ENCODE results near the gene SPTBN4. TPM values are rescaled to one million over a fixed set of nuclear protein-coding genes. Genes with fewer than 3 reads are reported as not detected.

The SPTBN4 gene
- total RNA-seq, 2 donors from 2014 or later, result 0.29 to 0.74 TPM

DNA sequence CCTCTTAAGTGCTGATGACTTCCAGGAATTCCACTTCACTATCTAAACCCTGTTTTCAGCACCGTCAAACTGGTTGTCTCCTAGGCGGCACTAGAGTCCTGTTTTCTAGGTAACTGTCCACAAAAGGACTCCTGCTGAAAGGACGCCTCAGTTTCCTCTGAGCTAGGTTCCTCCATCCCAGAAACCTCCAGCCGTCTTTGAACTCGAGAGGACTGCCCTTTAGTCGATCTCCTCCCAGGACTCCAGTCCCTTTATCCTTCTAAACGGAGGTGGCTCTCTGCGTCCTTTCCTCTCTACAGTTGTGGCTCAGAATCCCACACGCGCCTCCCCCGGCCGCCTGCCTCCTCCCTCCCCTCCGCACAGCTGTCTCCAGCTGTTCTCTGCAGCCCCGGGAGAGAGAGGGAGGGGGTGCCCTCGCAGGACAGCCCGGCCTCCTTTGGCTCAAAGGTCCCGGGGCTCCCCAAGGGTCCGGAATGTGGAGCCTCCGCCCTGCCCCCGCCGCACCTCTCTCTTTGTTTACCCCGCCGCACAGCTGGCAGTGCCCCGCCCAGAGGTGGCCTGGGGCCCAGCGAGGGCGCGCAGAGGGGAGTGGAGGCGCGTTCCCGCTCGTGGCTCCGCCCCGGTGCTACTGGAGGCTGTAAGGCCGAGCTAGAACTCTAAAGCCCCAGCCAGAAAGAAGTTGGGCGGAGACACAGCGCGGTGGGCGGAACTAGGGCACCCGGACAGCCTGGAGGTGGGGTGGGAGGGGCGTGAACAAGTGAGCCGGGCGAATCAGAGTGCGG lies 136.8 kb downstream of the SPTBN4 start:
- no peaks in the 10 kb centered on the region for H3K9me3 ChIP-seq
- no peaks in the 10 kb centered on the region for H3K36me3 ChIP-seq
- peak; percentile 100 for DNase-seq
- peak overlapping the region; percentile 99 for H3K27ac ChIP-seq
- peak overlapping the region; percentile 33 to 83 for H3K9ac ChIP-seq (ENCODE audit: low read depth in 2 of 2, low read length in 2 of 2)
- TF ChIP-seq, protein P1, sequence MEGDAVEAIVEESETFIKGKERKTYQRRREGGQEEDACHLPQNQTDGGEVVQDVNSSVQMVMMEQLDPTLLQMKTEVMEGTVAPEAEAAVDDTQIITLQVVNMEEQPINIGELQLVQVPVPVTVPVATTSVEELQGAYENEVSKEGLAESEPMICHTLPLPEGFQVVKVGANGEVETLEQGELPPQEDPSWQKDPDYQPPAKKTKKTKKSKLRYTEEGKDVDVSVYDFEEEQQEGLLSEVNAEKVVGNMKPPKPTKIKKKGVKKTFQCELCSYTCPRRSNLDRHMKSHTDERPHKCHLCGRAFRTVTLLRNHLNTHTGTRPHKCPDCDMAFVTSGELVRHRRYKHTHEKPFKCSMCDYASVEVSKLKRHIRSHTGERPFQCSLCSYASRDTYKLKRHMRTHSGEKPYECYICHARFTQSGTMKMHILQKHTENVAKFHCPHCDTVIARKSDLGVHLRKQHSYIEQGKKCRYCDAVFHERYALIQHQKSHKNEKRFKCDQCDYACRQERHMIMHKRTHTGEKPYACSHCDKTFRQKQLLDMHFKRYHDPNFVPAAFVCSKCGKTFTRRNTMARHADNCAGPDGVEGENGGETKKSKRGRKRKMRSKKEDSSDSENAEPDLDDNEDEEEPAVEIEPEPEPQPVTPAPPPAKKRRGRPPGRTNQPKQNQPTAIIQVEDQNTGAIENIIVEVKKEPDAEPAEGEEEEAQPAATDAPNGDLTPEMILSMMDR (IDR thresholded peaks at IDR 0.05), result no peak
- peak overlapping the region; percentile 23 for H3K4me3 ChIP-seq
- peaks cover 20% of the 10 kb centered on the region for H3K27me3 ChIP-seq
- intact Hi-C loops (cut with DNase I), result no loop called here
- peaks cover 42% of the 10 kb centered on the region for H3K4me1 ChIP-seq

DNA sequence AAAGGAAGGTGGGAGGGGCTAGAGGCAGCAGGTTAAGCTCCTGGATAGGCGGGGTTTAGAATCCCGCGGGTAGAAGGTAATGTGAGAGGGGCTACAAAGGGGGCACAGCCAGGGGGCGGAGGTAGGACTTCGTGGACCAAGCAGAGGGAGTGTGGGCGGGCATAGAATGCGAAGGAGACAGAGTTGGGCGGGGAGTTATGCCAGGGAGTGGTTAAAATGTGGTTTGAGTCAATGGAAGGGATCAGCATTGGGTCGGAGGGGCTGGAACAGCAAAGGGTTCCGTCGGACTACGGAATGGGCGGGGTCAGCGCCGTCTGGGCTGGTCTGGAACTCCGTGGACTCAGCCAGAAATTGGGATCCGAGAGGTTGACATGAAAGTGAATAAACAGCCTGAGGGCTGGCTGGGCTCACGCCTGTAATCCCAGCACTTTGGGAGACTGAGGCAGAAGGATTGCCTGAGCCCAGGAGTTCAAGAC lies 137.4 kb downstream of the SPTBN4 start:
- intact Hi-C loops (cut with DNase I), result no loop called here
- Histone ChIP-seq H3K27me3 (peaks cover 16% of the 10 kb centered on the region), H3K36me3 (no peaks in the 10 kb centered on the region), H3K27ac (peak overlapping the region; percentile 99), H3K4me3 (peak overlapping the region; percentile 23), H3K9me3 (no peaks in the 10 kb centered on the region), H3K9ac (ENCODE audit: low read depth in 2 of 2, low read length in 2 of 2) (peak overlapping the region in 1 of 2 donors; percentile 83), H3K4me1 (peaks cover 43% of the 10 kb centered on the region)
- TF ChIP-seq, protein P1 (IDR thresholded peaks at IDR 0.05), result no peak
- DNase-seq, result no peak

DNA sequence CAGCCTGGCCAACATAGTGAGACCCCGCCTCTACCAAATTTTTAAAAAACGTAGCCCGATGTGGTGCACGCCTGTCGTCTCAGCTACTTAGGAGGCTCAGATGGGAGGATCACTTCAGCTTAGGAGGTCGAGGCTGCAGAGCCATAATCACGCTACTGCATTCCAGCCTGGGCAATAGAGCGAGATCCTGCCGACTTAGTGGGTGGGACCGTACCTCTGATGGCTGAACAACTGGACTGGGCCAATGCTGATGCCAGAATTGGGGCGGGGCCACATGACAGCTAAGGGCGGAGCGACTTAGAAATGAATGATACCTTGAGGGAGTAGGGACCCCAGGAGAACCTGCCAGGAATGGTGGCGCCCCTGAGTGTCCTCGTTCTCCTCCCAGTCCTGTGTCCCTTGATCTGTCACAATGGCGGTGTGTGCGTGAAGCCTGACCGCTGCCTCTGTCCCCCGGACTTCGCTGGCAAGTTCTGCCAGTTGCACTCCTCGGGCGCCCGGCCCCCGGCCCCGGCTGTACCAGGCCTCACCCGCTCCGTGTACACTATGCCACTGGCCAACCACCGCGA lies 137.9 kb downstream of the SPTBN4 start:
- peak; percentile 75 for DNase-seq
- intact Hi-C loops (cut with DNase I), result no loop called here
- H3K9ac ChIP-seq (ENCODE audit: low read depth in 2 of 2, low read length in 2 of 2), result peak overlapping the region; percentile 57 to 83

DNA sequence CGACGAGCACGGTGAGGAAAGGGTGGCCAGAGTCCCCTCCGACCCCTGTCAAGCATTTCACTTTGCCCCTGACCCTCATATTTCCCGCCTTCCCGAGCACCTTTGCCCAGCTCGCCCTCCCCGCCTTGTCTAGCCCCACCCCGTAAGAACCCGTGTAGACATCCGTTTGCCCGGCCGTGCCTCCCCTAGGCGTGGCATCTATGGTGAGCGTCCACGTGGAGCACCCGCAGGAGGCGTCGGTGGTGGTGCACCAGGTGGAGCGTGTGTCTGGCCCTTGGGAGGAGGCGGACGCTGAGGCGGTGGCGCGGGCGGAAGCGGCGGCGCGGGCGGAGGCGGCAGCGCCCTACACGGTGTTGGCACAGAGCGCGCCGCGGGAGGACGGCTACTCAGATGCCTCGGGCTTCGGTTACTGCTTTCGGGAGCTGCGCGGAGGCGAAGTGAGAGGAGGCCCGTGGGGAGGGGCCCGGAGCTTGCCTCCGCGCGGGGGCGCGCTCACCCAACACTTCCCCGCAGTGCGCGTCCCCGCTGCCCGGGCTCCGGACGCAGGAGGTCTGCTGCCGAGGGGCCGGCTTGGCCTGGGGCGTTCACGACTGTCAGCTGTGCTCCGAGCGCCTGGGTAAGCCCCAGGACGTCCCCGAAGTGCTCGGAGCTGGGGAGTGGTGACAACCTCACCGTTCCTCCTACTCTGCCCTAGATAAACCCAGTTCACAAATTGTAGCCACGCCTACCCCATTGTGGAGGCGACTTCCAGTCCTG lies 138.6 kb downstream of the SPTBN4 start:
- TF ChIP-seq, protein P1 (IDR thresholded peaks at IDR 0.05), result no peak
- peak overlapping the region; percentile 45 for H3K4me3 ChIP-seq
- peaks cover 50% of the 10 kb centered on the region for H3K4me1 ChIP-seq
- H3K27me3 ChIP-seq, result peaks cover 5% of the 10 kb centered on the region
- no peaks in the 10 kb centered on the region for H3K36me3 ChIP-seq
- DNase-seq, result peak; percentile 95
- intact Hi-C loops (cut with DNase I), result no loop called here
- H3K9me3 ChIP-seq, result no peaks in the 10 kb centered on the region
- H3K9ac ChIP-seq (ENCODE audit: low read depth in 2 of 2, low read length in 2 of 2), result peak overlapping the region; percentile 57 to 83
- H3K27ac ChIP-seq, result peak overlapping the region; percentile 99

More for the DNA sequence above, 137.9 kb downstream of the SPTBN4 start:
- H3K4me1 ChIP-seq, result peaks cover 47% of the 10 kb centered on the region
- no peaks in the 10 kb centered on the region for H3K9me3 ChIP-seq
- peak overlapping the region; percentile 45 for H3K4me3 ChIP-seq
- no peaks in the 10 kb centered on the region for H3K36me3 ChIP-seq
- H3K27me3 ChIP-seq, result peaks cover 12% of the 10 kb centered on the region
- H3K27ac ChIP-seq, result peak overlapping the region; percentile 99
- TF ChIP-seq, protein P1 (IDR thresholded peaks at IDR 0.05), result no peak
